LNCaP clone FGC (cell line): ENCODE data around the gene PKMYT1.

Source experiments
- DNase-seq: peaks from one replicate; pipeline ENCODE4 v3.0.0-alpha.2; 2011; ENCODE audit warnings: low read depth
- H3K4me3 ChIP-seq: 2 replicates; pipeline ENCODE4 v1.5.1; 2011; ENCODE audit warnings: mild to moderate bottlenecking, low read depth, low read length, control low read depth
- CTCF ChIP-seq: IDR thresholded peaks from 2 replicates; pipeline ENCODE4 v1.5.1; 2012; ENCODE audit warnings: mild to moderate bottlenecking; ENCODE audit not compliant: control insufficient read depth, insufficient read depth; ENCODE audit errors: extremely low read depth

The PKMYT1 gene

GRCh38 chr16:2968738-2969544 lies 11.3 kb downstream of the PKMYT1 start, which contains the start of gene PAQR4:
Gene PAQR4 (plus strand): TSS chr16:2969348. CDS start chr16:2969675, 327 bp downstream.
- TF ChIP-seq CTCF = no peak
- peak; percentile 62 for DNase-seq
- H3K4me3 ChIP-seq = peak within 1 kb of the TSS; percentile 74

DNA sequence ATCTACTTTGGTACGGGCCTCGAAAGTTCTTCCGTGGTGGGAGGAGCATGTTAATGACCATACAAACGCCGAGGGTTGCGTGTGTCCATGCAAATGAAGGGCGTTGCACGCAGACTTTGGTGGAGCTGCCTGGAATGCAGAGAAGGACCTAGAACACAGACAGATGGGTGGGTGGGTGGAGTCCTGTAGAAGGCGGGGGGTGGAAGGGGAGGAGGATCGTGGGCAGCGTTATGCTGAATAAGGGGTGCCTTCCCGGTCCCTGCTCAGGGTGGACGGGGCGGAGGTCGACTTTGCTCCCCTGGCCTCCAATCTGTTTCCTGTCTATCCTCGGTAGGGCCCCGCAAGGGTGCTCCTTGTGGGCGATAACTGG lies 11.9 kb downstream of the PKMYT1 start:
- DNase-seq = no peak
- peak overlapping the region; percentile 74 for H3K4me3 ChIP-seq
- no peak for TF ChIP-seq CTCF

GRCh38 chr16:2967721-2968161 lies 12.5 kb downstream of the PKMYT1 start:
- TF ChIP-seq CTCF = no peak
- DNase-seq = no peak
- no peak overlapping the region for H3K4me3 ChIP-seq

DNA sequence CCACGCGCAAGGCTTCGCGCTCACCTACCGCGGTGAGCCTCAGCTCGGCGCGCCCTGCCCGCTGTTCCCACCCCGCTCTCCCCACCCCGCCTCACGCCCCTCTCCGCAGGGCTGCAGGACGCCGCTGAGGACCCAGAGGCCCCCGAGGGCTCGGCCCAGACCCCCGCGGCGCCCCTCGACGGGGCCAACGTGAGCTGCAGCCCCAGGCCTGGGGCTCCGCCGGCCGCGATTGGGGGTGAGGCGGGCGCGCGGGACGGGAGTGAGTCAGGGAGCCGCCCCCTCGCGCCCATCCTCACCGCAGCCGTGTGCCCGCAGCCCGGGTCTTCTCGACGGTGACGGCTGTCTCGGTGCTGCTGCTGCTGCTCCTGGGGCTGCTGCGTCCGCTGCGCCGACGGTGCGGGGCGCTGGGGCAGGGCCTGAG lies 13.0 kb downstream of the PKMYT1 start:
- no peak for TF ChIP-seq CTCF
- DNase-seq = no peak
- no peak overlapping the region for H3K4me3 ChIP-seq

DNA sequence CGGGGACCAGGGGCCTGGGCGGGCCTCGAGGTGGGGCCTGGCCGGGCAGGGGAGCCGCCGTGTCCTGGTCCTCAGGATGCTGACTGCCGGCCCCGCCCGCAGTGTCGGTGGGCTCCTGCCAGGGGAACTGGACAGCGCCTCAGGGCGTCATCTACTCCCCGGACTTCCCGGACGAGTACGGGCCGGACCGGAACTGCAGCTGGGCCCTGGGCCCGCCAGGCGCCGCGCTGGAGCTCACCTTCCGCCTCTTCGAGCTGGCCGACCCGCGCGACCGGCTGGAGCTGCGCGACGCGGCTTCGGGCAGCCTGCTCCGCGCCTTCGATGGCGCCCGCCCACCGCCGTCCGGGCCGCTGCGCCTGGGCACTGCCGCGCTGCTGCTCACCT lies 13.4 kb downstream of the PKMYT1 start:
- H3K4me3 ChIP-seq = peak overlapping the region; percentile 23; the same call in 1 of the 2 replicates
- DNase-seq = no peak
- peak; percentile 43; the same call in 1 of the 2 replicates for TF ChIP-seq CTCF

DNA sequence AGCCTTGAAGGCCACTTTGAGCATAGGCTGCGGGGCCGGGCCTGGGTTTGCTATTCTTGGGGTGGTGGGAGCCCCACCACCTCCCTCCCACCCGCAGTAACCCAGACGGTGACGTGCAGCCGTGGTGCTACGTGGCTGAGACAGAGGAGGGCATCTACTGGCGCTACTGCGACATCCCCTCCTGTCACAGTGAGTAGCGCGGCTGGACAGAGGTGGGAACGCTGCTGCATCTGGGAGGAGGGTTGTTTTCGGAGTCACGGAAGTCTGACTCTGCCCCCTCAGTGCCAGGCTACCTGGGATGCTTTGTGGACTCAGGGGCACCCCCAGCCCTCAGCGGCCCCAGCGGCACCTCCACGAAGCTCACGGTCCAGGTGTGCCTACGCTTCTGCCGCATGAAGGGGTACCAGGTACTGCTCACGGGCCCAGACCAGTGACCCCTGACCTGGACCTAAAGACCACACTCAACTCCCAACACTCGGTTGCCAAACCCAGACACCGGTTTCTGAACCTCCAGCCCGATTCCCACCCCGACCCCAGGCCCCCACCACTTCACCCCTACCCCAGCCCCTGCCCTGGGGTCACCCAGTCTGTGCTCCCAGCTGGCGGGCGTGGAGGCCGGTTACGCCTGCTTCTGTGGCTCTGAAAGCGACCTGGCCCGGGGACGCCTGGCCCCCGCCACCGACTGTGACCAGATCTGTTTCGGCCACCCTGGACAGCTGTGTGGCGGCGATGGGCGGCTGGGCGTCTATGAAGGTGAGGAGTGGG lies 14.0 kb downstream of the PKMYT1 start:
- no peak for DNase-seq
- TF ChIP-seq CTCF = no peak
- H3K4me3 ChIP-seq = peak overlapping the region; percentile 23; the same call in 1 of the 2 replicates
